ENCODE results near the gene PLXNA1. TPM values are rescaled to one million over a fixed set of nuclear protein-coding genes. Genes with fewer than 3 reads are reported as not detected.

Gene PLXNA1
- total and polyA plus RNA-seq, 12 donors: 14.3 to 29.7 (median 24.1) TPM

GRCh38 chr3:126988451-126989021, 5.6 kb downstream of the PLXNA1 start:
- H3K4me1 ChIP-seq: peaks cover 30 to 70% (median 59%) of the 10 kb centered on the region in 9 donors
- intact Hi-C loops (cut with DNase I): loop anchor here in 9 of 10 donors (5.0 to 10.0 kb wide), 8 partner anchors 176 to 556 kb away; partner anchors contain the start of gene CHCHD6 (in 1 of the 9)

DNA sequence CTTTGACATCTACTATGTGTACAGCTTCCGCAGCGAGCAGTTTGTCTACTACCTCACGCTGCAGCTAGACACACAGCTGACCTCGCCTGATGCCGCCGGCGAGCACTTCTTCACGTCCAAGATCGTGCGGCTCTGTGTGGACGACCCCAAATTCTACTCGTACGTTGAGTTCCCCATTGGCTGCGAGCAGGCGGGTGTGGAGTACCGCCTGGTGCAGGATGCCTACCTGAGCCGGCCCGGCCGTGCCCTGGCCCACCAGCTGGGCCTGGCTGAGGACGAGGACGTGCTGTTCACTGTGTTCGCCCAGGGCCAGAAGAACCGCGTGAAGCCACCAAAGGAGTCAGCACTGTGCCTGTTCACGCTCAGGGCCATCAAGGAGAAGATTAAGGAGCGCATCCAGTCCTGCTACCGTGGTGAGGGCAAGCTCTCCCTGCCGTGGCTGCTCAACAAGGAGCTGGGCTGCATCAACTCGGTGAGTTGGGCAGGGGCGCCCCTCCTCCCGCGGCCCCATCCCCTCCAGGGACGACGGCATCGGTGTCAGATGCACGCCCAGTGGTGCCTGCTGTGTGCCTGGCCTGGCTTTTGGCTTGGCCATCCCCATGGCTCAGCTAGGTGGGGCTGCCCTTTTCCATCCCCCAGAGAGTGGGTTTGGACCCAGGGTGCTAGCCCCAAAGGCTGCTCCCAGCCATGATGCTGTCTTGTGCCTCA, 6.6 kb downstream of the PLXNA1 start:
- Histone ChIP-seq H3K27ac (no peak overlapping the region), H3K36me3 (peaks cover 0 to 36% (median 7%) of the 10 kb centered on the region in 9 donors), H3K4me3 (no peak overlapping the region), H3K27me3 (peaks cover 0 to 4% (median 0%) of the 10 kb centered on the region in 7 donors), H3K4me1 (peaks cover 32 to 71% (median 60%) of the 10 kb centered on the region in 9 donors), H3K9me3 (no peaks in the 10 kb centered on the region)
- no peak for DNase-seq
- WGBS, 2 donors: 91 to 93% methylated on average over 36 of the region's 36 CpGs
- ATAC-seq: no peak
- intact Hi-C loops (cut with DNase I): loop anchor here (5.0 to 10.0 kb wide), 10 partner anchors 175 to 555 kb away; partner anchors contain the start of gene CHCHD6 (in 1 of the 10)
- TF ChIP-seq, protein P1, sequence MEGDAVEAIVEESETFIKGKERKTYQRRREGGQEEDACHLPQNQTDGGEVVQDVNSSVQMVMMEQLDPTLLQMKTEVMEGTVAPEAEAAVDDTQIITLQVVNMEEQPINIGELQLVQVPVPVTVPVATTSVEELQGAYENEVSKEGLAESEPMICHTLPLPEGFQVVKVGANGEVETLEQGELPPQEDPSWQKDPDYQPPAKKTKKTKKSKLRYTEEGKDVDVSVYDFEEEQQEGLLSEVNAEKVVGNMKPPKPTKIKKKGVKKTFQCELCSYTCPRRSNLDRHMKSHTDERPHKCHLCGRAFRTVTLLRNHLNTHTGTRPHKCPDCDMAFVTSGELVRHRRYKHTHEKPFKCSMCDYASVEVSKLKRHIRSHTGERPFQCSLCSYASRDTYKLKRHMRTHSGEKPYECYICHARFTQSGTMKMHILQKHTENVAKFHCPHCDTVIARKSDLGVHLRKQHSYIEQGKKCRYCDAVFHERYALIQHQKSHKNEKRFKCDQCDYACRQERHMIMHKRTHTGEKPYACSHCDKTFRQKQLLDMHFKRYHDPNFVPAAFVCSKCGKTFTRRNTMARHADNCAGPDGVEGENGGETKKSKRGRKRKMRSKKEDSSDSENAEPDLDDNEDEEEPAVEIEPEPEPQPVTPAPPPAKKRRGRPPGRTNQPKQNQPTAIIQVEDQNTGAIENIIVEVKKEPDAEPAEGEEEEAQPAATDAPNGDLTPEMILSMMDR (IDR thresholded peaks at IDR 0.05): no peak

More at GRCh38 chr3:126988451-126989021, 5.6 kb downstream of the PLXNA1 start:
- Histone ChIP-seq H3K4me3 (no peak overlapping the region), H3K27ac (no peak overlapping the region), H3K9me3 (no peaks in the 10 kb centered on the region), H3K36me3 (peaks cover 0 to 36% (median 7%) of the 10 kb centered on the region in 9 donors), H3K27me3 (peaks cover 0 to 14% (median 0%) of the 10 kb centered on the region in 7 donors)
- DNase-seq: no peak
- no peak for ATAC-seq
- WGBS, 2 donors: 92 to 93% methylated on average over 26 of the region's 26 CpGs
- TF ChIP-seq, protein P1 (IDR thresholded peaks at IDR 0.05): no peak

GRCh38 chr3:126990024-126990700, 7.2 kb downstream of the PLXNA1 start:
- no peak for DNase-seq
- TF ChIP-seq, protein P1 (IDR thresholded peaks at IDR 0.05): no peak
- Histone ChIP-seq H3K36me3 (peaks cover 0 to 36% (median 7%) of the 10 kb centered on the region in 9 donors), H3K4me3 (no peak overlapping the region), H3K27me3 (no peaks in the 10 kb centered on the region), H3K9me3 (no peaks in the 10 kb centered on the region), H3K4me1 (peaks cover 36 to 71% (median 60%) of the 10 kb centered on the region in 9 donors), H3K27ac (no peak overlapping the region)
- no peak for ATAC-seq
- WGBS, 2 donors: 92 to 94% methylated on average over 10 of the region's 10 CpGs
- intact Hi-C loops (cut with DNase I): loop anchor here in 5 of 10 donors (5.0 to 10.0 kb wide), 4 partner anchors 185 to 465 kb away; no protein-coding TSS in a partner anchor

GRCh38 chr3:126990890-126991289, 8.0 kb downstream of the PLXNA1 start:
- peaks cover 32 to 71% (median 58%) of the 10 kb centered on the region in 9 donors for H3K4me1 ChIP-seq
- no peak for ATAC-seq
- DNase-seq: no peak
- intact Hi-C loops (cut with DNase I): loop anchor here in 5 of 10 donors (5.0 to 10.0 kb wide), 4 partner anchors 184 to 464 kb away; no protein-coding TSS in a partner anchor
- TF ChIP-seq, protein P1 (IDR thresholded peaks at IDR 0.05): no peak
- H3K27me3 ChIP-seq: no peaks in the 10 kb centered on the region
- H3K9me3 ChIP-seq: no peaks in the 10 kb centered on the region
- H3K4me3 ChIP-seq: no peak overlapping the region
- 89 to 94% methylated on average over 5 of the region's 5 CpGs for WGBS, 2 donors
- no peak overlapping the region for H3K27ac ChIP-seq
- H3K36me3 ChIP-seq: peaks cover 0 to 36% (median 7%) of the 10 kb centered on the region in 9 donors

Measured in heart right ventricle (tissue), 16 donors.